Stimulated activated naive CD8-positive, alpha-beta T cell treated with anti-CD3 and anti-CD28 coated beads, Interleukin-15, Interleukin-2, amounts not matched to agents 100 U/mL and 50 U/mL, for 24 hours (primary cell): ENCODE data around the gene SLC46A1.

Experiments used
- ATAC-seq: fragments of 150-1000 bp; cut with Tn5 transposase; one replicate; pipeline ENCODE4 v1.10.0; 2021
- DNase-seq: peaks from one replicate; pipeline ENCODE4 v3.0.0; 2021

Gene SLC46A1

DNA sequence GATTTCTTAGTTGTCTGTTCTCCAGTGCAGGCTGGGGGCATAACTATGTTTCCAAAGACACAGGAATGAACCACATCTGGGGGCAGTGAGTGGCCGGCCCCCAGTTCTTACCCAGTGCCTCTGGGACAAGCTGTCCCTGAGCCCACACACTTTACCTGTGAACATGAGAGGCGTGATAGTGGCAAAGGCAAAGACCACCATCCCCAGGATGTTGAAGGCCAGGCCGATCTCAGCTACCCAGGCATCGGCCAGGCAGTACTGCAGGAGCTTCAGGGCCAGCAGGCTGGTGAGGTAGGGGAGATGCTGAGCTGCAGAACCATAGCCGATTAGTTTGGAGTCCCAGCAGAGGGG, 1.6 kb downstream of the SLC46A1 start:
- ATAC-seq: no peak

DNA sequence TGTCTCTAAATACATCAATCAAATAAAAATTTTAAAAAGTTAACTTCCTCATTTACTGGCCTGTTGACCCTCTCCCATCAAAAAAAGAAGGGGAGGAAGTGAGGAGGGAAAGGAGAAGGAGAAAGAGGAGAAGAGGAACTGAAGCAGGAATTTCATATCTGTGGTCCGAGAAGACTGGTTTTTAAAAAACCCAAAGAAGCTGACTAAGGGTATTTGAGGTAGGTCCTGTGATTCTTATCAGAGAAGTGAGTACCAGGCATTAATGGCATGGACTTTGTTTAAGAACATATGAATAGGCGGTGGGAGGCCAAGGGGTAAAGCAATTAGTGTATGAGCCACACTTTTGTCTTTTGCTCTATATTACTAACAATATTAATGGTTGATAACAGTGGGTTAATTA, 2.0 kb downstream of the SLC46A1 start:
- ATAC-seq (no peak), DNase-seq (no peak)

More for the DNA sequence above, 1.6 kb downstream of the SLC46A1 start:
- no peak for DNase-seq

DNA sequence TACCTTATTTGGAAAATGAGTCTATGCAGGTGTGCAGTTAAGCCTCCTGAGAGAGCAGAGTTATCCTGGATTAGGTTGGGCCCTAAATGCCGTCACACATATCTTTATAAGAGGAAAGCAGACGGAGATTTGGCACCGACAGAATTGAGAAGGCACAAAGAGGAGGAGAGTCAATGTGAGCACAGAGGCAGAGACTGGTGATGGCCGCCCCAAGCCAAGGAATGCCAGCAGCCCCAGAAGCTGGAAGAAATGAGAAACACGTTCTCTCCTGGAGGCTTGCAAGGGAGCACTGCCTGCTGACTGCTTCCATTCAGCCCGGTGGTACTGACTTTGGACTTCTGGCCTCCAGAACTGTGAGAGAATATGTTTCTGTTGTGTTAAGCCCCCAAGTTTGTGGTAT, 3.2 kb downstream of the SLC46A1 start:
- ATAC-seq: no peak

DNA sequence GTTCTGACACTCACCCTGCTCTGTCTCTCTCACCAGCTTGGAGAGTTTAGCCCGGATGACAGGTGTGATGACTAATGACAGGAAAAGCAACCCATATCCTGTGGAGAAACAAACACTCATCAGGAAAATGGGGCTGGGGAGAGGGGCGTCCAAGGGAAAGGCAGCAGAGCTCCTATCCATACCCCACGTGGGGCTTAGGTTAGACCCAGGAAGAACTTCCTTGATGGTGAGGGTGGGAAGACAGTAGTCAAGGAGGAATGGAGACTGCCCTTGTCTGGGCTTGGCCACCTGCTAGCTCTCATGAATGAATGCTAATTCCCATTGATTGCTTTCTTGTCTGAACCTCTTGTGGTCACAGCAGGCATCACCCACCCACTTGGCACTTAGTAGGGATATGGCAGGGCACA, 3.8 kb downstream of the SLC46A1 start:
- DNase-seq: no peak
- no peak for ATAC-seq

More for the DNA sequence above, 3.2 kb downstream of the SLC46A1 start:
- DNase-seq: no peak

DNA sequence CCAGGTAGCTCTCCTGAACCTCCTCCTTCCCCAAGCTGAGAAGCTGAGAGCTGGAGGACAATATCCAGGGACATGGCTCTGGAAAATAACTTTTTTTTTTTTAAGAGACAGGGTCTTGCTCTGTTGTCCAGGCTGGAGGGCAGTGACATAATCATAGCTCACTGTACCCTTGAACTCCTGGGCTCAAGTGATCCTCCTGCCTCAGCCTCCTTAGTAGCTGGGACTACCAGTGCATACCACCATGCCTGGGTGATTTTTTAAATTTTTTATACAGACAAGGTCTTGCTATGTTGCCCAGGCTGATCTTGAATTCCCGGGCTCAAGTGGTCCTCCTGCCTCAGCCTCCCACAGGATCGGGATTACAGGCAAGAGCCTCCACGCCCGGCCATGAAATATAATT, 6.2 kb downstream of the SLC46A1 start:
- ATAC-seq: no peak
- DNase-seq: no peak

DNA sequence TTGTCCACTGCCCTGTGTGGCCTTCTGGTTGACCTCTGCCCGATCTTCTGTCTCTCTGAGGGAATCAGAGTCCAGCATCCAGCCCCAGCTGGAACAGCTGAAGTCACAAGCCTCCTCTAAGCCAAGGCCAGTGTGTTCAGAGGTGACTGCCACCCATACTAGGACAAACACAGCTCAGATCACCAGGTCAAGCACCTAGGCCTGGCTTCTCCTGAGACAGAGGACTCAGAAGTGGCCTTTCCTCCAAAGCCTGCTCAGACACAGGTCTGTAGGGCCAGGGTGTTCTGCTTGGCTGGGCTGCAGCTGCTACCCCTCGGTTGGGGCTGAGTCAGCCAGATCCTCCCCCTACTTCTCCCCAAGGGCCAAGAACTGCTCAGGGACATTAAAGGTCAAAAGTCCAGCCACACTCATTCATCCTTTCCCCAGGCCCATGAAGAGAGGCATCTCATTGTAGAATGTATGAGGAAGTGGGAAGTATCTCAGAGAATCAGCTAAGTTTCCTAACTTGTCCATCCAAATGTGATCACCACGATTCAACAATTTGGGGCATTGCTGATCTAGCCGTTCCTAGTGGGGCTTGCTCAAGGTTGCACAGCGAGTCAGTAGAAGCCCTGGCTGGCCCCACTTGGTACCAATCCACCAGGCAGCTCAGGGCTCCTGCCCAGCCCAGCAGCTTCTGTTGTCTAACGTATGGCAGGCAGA, 7.6 kb downstream of the SLC46A1 start:
- ATAC-seq (no peak), DNase-seq (no peak)

DNA sequence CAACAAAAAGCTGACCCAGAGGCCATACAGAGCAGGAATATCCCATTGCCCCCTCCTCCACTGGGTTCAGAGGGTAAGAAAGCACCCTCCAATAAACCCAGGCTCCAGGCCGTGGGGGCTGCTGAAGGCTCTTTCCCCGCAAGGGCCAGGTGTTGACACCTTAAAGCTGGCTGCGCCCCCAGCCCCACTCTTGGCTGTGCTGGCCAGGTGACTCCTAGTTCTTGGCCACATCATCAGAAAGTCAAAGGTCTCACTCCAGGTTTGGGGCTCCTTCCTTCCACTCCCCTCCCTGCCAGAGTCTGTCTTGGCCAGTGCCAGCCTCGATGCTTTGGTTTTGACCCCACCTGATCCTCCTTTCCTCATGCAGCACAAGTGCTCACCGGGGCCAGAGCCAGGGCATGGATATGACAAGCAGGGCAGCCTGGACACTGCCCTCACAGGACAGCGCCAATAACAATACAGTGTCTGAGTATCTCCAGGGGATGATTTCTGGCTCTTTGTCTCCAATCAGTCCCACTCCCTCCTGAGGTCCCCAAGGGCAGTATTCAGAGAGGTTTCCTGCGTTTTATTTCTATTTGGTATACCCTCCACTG, 8.2 kb downstream of the SLC46A1 start:
- DNase-seq (no peak), ATAC-seq (no peak)

DNA sequence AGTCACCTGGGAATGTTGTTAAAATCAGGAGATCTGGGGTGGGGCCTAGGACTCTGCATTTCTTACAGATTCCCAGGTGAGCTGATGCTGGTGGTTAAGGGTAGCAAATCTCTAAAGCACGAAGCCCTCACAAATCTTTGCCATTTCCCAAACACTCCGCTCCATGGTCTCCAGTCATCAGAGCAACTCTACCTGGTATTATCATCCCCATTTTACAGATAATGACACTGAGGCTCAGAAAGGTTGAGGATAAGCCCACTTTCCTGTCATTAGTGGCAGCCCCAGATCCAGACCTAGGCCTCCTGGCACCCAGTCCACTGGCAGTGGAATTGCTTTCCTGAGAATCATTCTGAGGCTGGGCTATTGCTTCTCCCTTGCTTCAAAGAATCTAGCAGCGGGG, 8.7 kb downstream of the SLC46A1 start:
- ATAC-seq (no peak), DNase-seq (no peak)

DNA sequence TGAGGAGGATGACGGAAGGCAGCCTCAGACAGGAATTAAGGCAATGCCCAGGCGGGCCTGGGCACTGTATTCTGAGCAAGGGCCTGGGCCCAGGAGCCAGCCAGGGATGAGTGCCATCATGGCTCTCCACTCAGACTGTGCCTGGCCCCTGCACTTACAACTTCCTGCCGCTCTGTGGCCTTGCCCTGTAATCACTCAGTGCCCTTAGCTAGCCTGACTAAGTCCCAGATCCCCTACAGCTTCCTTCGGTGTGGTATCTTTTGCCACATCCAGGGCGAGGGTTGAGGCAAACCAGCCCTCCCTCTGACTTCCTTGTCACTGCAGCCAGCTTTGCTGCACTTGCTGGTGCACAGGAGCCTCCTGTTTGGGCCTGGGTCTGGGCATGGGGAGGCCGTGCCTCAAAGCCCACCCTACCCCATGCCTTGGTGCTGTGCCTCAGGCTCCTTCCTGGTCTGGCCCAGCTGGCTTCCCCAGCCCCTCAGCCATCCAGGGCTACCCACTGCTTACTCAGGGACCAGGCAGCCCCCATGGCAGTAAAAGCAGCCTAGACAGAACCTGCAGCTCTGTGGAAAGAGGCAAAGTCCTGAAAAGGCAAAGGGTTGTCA, 9.3 kb downstream of the SLC46A1 start:
- ATAC-seq (no peak), DNase-seq (no peak)

DNA sequence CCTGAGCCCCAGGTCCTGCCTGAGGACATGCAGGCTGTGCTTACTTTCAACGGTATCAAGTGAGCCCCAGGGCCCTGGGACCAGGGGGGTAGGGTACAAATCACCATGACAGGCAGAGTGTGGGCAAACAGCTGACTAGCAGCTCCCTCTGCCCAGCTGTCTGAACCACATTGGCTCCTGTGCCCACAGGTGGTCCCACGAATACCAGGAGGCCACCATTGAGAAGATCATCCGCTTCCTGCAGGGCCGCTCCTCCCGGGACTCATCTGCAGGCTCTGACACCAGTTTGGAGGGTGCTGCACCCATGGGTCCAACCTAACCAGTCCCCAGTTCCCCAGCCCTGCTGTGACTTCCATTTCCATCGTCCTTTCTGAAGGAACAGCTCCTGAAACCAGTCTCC, 10.0 kb downstream of the SLC46A1 start:
- no peak for DNase-seq
- no peak for ATAC-seq

DNA sequence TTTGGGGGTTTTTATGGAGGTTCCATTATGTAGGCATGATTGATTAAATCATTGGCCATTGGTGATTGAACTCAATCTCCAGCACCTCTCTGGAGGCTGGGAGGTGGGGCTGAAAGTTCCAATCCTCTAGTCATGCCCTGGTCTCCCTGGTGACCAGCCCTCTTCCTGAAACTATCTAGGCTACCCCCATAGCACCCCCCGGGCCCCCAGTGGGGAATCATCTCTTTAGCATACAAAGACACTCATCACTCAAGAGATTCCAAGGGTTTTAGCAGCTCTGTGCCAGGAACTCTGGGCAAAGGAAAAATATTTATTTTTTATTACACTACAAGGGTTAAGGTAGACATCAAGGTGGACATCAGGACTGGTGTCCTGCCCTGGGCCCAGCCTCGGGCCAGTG, 10.6 kb downstream of the SLC46A1 start:
- ATAC-seq: no peak

DNA sequence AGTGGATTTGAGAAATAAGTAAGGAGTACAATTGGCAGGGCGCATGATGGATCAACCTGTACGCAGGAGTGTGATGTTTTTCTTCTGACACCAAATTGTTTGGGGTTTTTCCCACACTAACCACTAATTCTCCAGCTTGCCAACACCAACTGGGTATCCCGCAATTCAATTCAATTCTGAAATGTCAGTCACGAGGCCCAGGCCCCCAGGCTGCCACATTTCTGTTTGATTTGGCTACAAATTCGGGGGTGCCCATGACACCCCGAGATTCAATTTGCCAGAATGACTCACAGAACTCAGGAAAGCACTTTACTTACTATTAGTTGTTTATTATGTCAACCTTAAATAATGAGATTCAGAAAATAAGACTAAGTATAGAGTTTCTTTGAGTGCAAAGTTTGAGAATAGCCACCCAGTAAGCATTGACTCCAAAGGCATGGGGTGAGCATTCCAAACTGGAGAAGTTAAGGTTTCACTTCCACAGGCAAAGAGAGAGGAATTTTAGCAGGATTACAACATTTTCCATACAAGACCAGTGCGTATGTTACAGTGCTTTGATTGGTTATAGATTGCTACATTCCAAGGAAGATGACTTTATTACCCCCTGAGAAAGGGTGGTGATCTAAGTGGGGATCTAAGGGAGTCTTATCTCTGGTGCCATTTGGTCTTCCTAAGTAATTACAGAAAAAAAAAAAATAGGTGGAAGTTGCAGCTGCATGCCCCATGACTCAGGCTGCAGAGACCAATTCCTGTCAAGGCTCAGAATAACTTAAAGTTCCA, 11.5 kb downstream of the SLC46A1 start:
- ATAC-seq (no peak), DNase-seq (no peak)

More for the DNA sequence above, 10.6 kb downstream of the SLC46A1 start:
- DNase-seq: no peak

DNA sequence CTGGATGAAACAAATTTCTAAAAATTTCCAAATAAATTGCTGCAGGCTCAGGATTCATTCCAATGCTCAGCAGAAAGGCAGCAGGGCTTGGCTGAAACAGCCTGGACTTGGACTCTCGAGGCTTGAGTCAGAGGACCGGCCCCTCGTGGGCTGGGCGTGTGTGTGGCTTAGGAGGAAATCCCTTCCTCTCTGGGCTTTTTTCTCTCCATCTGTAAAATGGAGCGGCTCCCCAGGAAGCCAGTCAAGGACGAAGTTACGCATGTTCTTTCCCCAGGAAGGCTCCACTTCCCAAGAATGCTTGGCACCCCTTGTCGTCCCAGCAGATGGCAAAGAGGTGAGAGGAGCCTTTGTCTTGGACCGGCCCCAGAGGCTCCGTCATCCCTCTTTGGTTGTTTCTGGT, 13.5 kb downstream of the SLC46A1 start:
- ATAC-seq (no peak), DNase-seq (no peak)

DNA sequence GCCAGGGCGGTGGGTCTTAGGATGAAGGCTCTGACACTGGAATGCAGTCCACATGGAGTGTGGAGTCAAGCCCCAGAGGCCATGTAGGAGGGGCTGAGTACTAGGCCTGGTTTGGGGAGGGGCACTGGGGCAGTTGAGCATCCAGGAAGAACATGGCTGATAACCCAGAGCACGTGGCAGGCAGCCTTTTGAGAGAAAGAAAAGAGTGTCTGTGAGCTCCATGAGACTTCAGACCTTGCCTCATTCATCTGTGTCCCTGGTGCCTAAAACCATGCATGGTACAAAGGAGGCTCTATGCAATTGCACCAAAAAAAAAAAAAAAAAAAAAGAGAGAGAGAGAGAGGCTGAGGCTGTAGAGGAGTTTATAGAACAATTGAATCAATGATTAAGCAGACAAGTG, 14.6 kb downstream of the SLC46A1 start:
- ATAC-seq (no peak), DNase-seq (no peak)

DNA sequence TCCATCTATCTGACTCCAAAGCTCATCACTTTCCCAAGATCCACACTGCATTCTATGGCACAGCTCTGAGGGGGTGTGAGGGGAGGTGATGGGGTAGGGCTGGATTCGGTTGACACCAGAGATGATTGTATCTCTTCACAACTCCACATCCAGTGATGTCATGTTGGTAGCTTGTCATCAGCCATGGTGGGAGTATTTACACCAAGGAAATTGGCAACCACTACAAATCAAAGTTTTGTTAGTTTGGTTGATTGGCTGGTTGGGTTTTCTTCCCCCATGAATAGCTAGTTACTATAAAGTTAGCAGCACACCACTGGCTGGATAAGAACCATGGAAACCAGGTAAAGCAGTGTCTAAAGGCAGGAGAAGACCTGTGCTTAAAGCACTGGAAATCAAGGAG, 15.0 kb downstream of the SLC46A1 start:
- ATAC-seq (no peak), DNase-seq (no peak)

DNA sequence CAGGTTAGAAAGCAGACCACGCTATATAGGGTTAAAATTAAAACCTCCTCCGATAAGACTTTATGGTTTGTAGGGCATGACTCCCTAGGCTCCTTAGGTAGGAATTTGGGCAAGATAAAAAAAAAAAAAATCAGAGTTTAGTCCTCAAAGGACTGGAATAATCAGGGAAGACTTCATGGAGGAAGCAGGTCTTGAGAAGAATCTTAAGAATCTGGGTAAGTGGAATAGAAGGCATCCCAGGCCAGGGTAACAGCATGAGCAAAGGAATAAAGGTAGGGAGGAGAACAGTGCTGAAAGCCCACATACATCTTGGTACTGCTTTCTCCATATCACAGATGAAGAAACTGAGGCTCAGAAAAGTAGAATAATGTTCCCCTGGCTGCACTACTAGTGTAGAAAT, 15.4 kb downstream of the SLC46A1 start:
- DNase-seq: no peak
- no peak for ATAC-seq

DNA sequence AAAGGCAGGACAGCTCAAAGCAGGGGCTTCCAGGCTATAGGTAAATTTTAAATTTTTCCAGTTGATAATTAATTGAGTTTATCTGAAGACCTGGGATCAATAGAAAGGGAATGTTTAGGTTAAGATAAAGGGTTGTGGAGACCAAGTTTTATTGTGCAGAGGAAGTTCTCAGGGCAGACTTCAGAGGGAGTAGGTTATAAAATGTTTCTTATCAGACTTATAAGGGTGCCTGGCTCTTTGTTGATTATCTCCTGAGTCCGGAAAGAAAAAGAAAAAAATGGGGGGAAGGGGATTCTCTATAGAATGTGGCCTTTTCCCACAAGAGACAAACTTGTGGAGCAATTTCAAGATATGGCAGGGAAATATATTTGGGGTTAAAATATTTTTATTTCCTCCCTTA, 15.9 kb downstream of the SLC46A1 start:
- ATAC-seq: no peak
- no peak for DNase-seq

DNA sequence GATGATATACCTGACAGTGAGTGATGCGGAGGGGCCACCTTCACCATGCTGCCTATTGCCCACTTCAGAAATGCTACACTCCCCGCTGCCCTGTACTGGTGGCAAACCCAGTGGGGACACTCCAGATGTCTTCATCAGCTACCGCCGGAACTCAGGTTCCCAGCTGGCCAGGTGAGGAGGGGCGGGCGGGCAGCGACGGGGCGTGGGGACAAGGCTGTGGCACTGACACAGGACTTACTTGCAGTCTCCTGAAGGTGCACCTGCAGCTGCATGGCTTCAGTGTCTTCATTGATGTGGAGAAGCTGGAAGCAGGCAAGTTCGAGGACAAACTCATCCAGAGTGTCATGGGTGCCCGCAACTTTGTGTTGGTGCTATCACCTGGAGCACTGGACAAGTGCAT, 17.9 kb downstream of the SLC46A1 start:
- ATAC-seq (no peak), DNase-seq (no peak)

DNA sequence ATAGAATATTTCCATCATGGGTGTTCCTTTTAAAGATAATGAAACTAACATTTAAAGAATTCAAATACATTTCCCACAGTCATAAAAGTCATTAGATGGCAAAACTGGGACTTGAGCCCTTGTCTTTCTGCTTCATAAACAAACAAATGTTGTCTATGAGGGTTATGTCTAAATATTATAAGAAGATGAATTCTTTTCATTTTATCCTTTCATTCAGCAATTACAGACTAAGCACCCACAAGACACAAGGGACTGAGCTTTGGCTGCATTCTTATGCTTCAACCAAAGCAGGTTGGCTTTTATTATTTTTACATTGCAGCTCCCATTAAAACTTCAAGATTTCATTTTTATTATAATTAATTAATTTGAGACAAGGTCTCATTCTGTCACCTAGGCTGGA, 19.6 kb downstream of the SLC46A1 start:
- no peak for ATAC-seq
- DNase-seq: no peak

DNA sequence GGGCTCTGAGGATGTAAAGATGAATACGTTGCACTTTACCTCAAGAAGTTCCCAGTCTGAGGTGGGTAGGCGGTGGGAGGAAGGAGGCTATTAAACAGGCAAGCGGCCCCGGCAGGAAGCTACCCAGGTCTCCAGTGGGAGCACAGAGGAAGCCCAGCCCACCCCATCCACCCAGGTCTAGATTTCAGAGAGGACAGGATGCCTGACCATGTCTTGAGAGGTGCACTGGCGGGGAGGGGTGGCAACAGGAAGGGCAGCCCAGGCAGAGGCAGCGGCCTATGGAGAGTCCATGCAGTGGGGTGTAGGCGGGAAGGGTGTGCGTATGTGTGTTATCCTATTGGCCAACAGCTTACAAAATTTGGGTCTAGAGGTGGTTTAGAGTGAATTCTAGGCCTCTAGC, 20.6 kb downstream of the SLC46A1 start:
- DNase-seq: peak; percentile 22
- peak; percentile 22 for ATAC-seq

DNA sequence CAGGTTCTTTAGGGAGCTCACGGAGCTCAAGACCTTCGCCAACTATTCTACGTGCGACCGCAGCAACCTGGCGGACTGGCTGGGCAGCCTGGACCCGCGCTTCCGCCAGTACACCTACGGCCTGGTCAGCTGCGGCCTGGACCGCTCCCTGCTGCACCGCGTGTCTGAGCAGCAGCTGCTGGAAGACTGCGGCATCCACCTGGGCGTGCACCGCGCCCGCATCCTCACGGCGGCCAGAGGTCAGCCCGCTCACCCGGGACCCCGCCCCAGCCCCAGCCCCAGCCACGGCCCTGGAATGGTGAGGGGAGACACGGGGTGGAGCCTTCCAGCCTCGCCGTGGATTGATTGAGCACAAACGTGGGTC, 21.0 kb downstream of the SLC46A1 start:
- DNase-seq: peak; percentile 17

DNA sequence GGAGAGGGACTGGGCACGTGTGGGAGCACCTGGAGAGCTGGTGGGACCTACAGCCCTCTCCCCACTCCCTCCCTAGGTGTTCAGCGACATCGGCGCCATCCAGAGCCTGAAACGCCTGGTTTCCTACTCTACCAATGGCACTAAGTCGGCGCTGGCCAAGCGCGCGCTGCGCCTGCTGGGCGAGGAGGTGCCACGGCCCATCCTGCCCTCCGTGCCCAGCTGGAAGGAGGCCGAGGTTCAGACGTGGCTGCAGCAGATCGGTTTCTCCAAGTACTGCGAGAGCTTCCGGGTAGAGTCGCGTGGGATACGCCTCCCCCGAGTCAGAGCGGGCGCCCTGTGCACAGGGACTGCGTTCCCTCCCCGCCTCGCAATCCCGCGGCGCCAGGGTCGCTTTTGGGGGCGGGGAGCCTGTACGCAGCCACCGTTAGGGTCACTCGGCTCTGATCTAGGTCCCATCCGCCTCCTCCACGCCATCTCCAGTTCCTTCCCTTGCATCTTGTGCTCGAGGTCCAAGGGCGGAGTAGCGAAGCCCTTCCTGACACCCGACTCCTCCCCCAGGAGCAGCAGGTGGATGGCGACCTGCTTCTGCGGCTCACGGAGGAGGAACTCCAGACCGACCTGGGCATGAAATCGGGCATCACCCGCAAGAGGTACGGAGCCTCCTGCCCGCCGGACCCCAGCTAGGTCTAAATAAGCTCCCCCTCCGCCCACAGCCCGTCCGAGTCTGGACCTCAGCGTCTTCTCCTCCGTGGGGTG, 21.6 kb downstream of the SLC46A1 start:
- DNase-seq (peak; percentile 70), ATAC-seq (peak; percentile 87)

More for the DNA sequence above, 21.0 kb downstream of the SLC46A1 start:
- no peak for ATAC-seq
